NCI-H526 treated with DMSO at 0.1 percent for 48 hours (cell line): Measurements from ENCODE around the gene FERMT3.
A peak's percentile ranks its signal among the peaks of the same experiment; 100 is the strongest.

Experiments
- DNase-seq: peaks from one replicate; lab custom pipeline; 2025; lab: John Stamatoyannopoulos, UW

The FERMT3 gene

GRCh38 chr11:64186492-64187165 is 19.9 kb upstream of the FERMT3 start:
- DNase-seq = no peak

GRCh38 chr11:64192434-64192833 is 14.1 kb upstream of the FERMT3 start:
- DNase-seq = no peak

GRCh38 chr11:64196626-64197025 is 9.9 kb upstream of the FERMT3 start:
- DNase-seq = no peak

- no peak for DNase-seq
Measured at GRCh38 chr11:64198511-64198910, 8.0 kb upstream of the FERMT3 start.

- no peak for DNase-seq
Measured at GRCh38 chr11:64201543-64201942, 5.0 kb upstream of the FERMT3 start.

- no peak for DNase-seq
Measured at GRCh38 chr11:64202992-64203391, 3.5 kb upstream of the FERMT3 start.

- DNase-seq = no peak
Measured at GRCh38 chr11:64203421-64204079, 3.0 kb upstream of the FERMT3 start.

- no peak for DNase-seq
Measured at GRCh38 chr11:64204080-64204440, 2.5 kb upstream of the FERMT3 start.

- peak; percentile 52 for DNase-seq
Measured at GRCh38 chr11:64204464-64204989, 2.0 kb upstream of the FERMT3 start.

- no peak for DNase-seq
Measured at GRCh38 chr11:64207256-64208085, 950 bp downstream of the FERMT3 start.

- DNase-seq = no peak
Measured at GRCh38 chr11:64208086-64208795, 1.7 kb downstream of the FERMT3 start.

- DNase-seq = no peak
Measured at GRCh38 chr11:64208796-64209562, 2.5 kb downstream of the FERMT3 start.

GRCh38 chr11:64209563-64209843 is 3.0 kb downstream of the FERMT3 start:
- no peak for DNase-seq

GRCh38 chr11:64210301-64211020 is 3.9 kb downstream of the FERMT3 start:
- DNase-seq = no peak

GRCh38 chr11:64211181-64211872 is 4.8 kb downstream of the FERMT3 start:
- DNase-seq = no peak

- DNase-seq = no peak
Measured at GRCh38 chr11:64216879-64217278, 10.4 kb downstream of the FERMT3 start.

- no peak for DNase-seq
Measured at GRCh38 chr11:64218628-64219353, 12.3 kb downstream of the FERMT3 start.

- DNase-seq = no peak
Measured at GRCh38 chr11:64219354-64219684, 12.8 kb downstream of the FERMT3 start.

- no peak for DNase-seq
Measured at GRCh38 chr11:64219755-64220154, 13.2 kb downstream of the FERMT3 start.

- DNase-seq = no peak
Measured at GRCh38 chr11:64220271-64220670, 13.8 kb downstream of the FERMT3 start.
